Measurements from ENCODE around the gene MYL5.

DNA sequence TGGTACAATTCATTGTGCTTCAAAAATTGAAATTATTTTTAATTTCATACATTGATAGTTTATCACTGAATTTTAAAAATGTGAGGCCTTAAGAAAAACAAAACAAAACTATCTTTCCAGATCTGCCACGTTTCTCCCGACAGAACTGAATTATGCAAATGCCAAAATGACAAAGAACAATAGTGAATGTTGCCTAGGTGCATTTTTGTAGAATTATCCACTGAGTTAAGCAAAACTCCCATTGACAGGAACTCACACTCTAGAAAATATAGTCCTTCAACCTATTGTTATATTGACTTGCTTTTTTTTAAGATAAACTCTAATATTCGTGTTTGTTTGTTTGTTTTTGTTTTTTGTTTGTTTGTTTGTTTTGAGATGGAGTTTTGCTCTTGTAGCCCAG is 37.8 kb downstream of the MYL5 start:
- TF ChIP-seq, protein P1, sequence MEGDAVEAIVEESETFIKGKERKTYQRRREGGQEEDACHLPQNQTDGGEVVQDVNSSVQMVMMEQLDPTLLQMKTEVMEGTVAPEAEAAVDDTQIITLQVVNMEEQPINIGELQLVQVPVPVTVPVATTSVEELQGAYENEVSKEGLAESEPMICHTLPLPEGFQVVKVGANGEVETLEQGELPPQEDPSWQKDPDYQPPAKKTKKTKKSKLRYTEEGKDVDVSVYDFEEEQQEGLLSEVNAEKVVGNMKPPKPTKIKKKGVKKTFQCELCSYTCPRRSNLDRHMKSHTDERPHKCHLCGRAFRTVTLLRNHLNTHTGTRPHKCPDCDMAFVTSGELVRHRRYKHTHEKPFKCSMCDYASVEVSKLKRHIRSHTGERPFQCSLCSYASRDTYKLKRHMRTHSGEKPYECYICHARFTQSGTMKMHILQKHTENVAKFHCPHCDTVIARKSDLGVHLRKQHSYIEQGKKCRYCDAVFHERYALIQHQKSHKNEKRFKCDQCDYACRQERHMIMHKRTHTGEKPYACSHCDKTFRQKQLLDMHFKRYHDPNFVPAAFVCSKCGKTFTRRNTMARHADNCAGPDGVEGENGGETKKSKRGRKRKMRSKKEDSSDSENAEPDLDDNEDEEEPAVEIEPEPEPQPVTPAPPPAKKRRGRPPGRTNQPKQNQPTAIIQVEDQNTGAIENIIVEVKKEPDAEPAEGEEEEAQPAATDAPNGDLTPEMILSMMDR (IDR thresholded peaks at IDR 0.05; ENCODE audit: low read depth, low read length), result no peak
- no peak for TF ChIP-seq POLR2A (IDR thresholded peaks at IDR 0.05; ENCODE audit: extremely low read depth, insufficient read length)
